Loucy (cell line): ENCODE results near the gene IGSF9B.

Experiments used
- H2AFZ ChIP-seq: fragments of 200-600 bp; sonication (generic); 2 replicates; pipeline ENCODE4 v1.6.0; 2016; ENCODE audit warnings: antibody characterized with exemption, mild to moderate bottlenecking, low read length, moderate library complexity
- H3F3A ChIP-seq: fragments of 200-600 bp; 2 replicates; pipeline ENCODE4 v1.6.0; 2016; ENCODE audit warnings: antibody characterized with exemption, low read depth, mild to moderate bottlenecking
- H3K27me3 ChIP-seq: fragments of 200-600 bp; sonication (generic); 2 replicates; pipeline ENCODE4 v1.6.1; 2014; ENCODE audit warnings: low read length, mild to moderate bottlenecking; ENCODE audit not compliant: insufficient read depth, poor library complexity, severe bottlenecking
- H3K36me3 ChIP-seq: fragments of 200-600 bp; sonication (generic); 2 replicates; pipeline ENCODE4 v1.6.1; 2016; ENCODE audit warnings: low read length; ENCODE audit not compliant: insufficient read depth
- H3K4me1 ChIP-seq: fragments of 200-600 bp; sonication (generic); 2 replicates; pipeline ENCODE4 v1.5.1; 2014; ENCODE audit warnings: low read length, mild to moderate bottlenecking; ENCODE audit not compliant: insufficient read depth, poor library complexity, severe bottlenecking
- H3K4me2 ChIP-seq: fragments of 200-600 bp; sonication (generic); 2 replicates; pipeline ENCODE4 v1.6.0; 2014; ENCODE audit warnings: antibody characterized with exemption, low read length, low read depth, mild to moderate bottlenecking; ENCODE audit not compliant: poor library complexity, severe bottlenecking
- H3K4me3 ChIP-seq: fragments of 200-600 bp; sonication (generic); 2 replicates; pipeline ENCODE4 v1.5.1; 2014; ENCODE audit warnings: low read length, mild to moderate bottlenecking, mixed read lengths; ENCODE audit not compliant: poor library complexity, severe bottlenecking
- H3K79me2 ChIP-seq: fragments of 200-600 bp; sonication (generic); 2 replicates; pipeline ENCODE4 v1.6.1; 2014; ENCODE audit warnings: low read length; ENCODE audit not compliant: insufficient read depth
- H3K9ac ChIP-seq: fragments of 200-600 bp; sonication (generic); 2 replicates; pipeline ENCODE4 v1.6.0; 2014; ENCODE audit warnings: mild to moderate bottlenecking, low read depth, low read length, moderate library complexity; ENCODE audit not compliant: poor library complexity, severe bottlenecking
- H3K9me2 ChIP-seq: fragments of 200-600 bp; sonication (generic); replicated peaks from 2 replicates; pipeline ENCODE4 v1.6.1; 2016; ENCODE audit warnings: low read depth, low read length, mixed read lengths
- H3K9me3 ChIP-seq: fragments of 200-600 bp; sonication (generic); 2 replicates; pipeline ENCODE4 v1.6.1; 2014; ENCODE audit warnings: mild to moderate bottlenecking, antibody characterized with exemption, low read length, low read depth; ENCODE audit not compliant: insufficient read depth
- H4K20me1 ChIP-seq: fragments of 200-600 bp; sonication (generic); 2 replicates; pipeline ENCODE4 v1.6.0; 2014; ENCODE audit warnings: antibody characterized with exemption, low read length, mild to moderate bottlenecking; ENCODE audit not compliant: insufficient read depth, poor library complexity, severe bottlenecking
- EZH2phosphoT487 ChIP-seq: fragments of 200-600 bp; IDR thresholded peaks from 2 replicates; pipeline ENCODE4 v1.6.1; 2018; ENCODE audit warnings: antibody characterized with exemption, mild to moderate bottlenecking, moderate library complexity, borderline replicate concordance
- TF ChIP-seq, protein P1 (sequence below): fragments of 200-600 bp; sonication (generic); conservative IDR thresholded peaks from 2 replicates; pipeline ENCODE4 v1.5.1; 2014; ENCODE audit warnings: mild to moderate bottlenecking, antibody characterized with exemption, low read length

Gene IGSF9B

DNA sequence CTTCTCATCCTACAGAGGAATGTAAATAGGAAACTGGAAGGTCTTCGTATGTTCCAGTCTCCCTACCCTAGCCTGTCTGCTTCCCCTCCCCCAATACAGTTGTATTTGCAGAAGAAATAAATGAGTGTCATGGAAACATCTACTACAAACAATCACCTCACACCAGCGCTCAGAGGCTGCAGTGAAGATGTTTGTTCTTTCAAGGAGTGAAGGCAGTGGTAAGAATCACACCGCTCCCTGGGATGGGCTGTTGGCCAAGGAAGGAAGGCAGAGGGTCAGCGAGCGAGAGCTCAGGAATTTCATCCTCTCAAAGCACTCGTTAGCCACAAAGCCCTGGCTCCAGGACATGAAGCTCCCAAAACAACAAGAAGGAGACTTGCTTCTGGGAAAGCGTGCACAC lies 1.1 kb upstream of the IGSF9B start:
- Histone ChIP-seq H2AFZ (no peak overlapping the region), H3F3A (no peaks in the 10 kb centered on the region), H3K4me3 (no peak overlapping the region), H3K36me3 (no peaks in the 10 kb centered on the region), H3K4me2 (no peak overlapping the region), H3K9me2 (no peaks in the 10 kb centered on the region), H3K4me1 (no peaks in the 10 kb centered on the region), H3K79me2 (no peaks in the 10 kb centered on the region), H3K9ac (no peak overlapping the region), H3K27me3 (no peaks in the 10 kb centered on the region), H3K9me3 (no peaks in the 10 kb centered on the region), H4K20me1 (no peaks in the 10 kb centered on the region)
- TF ChIP-seq, protein P1, sequence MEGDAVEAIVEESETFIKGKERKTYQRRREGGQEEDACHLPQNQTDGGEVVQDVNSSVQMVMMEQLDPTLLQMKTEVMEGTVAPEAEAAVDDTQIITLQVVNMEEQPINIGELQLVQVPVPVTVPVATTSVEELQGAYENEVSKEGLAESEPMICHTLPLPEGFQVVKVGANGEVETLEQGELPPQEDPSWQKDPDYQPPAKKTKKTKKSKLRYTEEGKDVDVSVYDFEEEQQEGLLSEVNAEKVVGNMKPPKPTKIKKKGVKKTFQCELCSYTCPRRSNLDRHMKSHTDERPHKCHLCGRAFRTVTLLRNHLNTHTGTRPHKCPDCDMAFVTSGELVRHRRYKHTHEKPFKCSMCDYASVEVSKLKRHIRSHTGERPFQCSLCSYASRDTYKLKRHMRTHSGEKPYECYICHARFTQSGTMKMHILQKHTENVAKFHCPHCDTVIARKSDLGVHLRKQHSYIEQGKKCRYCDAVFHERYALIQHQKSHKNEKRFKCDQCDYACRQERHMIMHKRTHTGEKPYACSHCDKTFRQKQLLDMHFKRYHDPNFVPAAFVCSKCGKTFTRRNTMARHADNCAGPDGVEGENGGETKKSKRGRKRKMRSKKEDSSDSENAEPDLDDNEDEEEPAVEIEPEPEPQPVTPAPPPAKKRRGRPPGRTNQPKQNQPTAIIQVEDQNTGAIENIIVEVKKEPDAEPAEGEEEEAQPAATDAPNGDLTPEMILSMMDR, result no peak
- no peak for TF ChIP-seq EZH2phosphoT487

DNA sequence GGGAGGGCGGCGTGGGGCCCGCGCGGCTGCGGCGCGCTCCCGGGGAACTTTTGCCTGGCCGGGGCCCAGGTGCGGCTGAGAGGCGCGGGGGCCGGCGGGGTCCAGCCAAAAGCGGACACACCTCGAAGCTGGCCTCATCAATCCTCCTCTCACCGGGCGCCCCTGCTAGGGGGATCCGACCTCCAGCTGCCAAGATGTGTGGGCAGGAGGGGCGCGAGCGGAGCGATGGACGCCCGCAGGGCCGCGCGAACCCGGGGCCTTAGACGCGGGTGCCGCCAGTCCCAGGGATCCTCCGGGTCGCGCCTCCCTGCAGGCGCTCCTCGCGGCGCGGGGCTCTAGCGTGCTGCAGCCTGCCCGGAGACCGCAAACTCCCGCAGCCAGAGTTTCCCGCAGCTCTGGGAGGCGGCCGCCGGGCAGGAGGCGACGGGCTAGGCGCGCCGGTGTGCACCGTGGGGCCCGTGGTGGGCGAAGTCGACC lies 785 bp downstream of the IGSF9B start:
- Histone ChIP-seq H2AFZ (no peak overlapping the region), H3F3A (no peaks in the 10 kb centered on the region), H3K9ac (no peak overlapping the region), H3K79me2 (no peaks in the 10 kb centered on the region), H3K36me3 (no peaks in the 10 kb centered on the region), H3K4me1 (no peaks in the 10 kb centered on the region), H3K9me3 (no peaks in the 10 kb centered on the region), H3K9me2 (no peaks in the 10 kb centered on the region), H3K4me3 (no peak overlapping the region), H4K20me1 (no peaks in the 10 kb centered on the region), H3K4me2 (no peak overlapping the region), H3K27me3 (no peaks in the 10 kb centered on the region)
- TF ChIP-seq EZH2phosphoT487, result no peak
- TF ChIP-seq, protein P1, result no peak

DNA sequence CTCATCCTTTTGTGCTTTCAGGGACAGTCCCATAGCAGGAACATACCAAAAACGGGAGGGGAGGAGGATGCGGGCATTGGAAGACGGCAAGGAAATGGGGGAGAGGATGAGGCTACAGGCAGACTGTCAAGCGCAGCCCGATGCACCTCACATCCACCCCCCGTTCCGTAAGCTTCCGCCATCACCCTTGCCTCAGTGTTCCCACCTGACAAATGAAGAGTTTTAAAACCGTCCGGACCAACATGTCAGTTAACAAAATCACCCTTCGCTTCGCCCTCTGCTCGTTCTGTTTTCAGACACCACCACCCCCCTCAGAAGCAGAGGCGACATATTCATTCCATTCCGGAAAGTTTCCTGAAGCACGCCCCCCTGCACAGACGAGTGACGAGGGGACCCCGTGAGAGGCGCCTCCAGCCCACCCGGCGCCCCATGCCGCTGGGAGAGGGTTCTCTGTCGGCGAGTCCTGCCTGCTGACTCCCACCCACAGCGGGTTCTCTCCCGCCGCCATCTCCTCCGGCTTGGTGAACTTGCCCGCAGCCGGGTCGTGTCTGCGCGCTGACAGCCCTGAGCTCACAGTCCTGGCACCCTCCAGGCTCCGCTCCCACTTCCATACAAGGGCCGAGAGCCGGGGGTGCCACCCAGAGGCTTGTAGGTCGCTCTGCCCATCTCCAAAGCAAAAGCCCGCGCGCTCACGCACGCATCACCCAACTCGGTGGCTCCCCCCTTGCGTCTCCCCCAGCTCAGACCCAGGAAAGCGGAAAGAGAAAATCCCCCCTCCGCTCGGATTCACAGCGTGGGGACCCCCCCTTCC lies 1.5 kb downstream of the IGSF9B start:
- H3K36me3 ChIP-seq, result no peaks in the 10 kb centered on the region
- no peak overlapping the region for H3K4me3 ChIP-seq
- H3F3A ChIP-seq, result no peaks in the 10 kb centered on the region
- H3K9me2 ChIP-seq, result no peaks in the 10 kb centered on the region
- H3K27me3 ChIP-seq, result no peaks in the 10 kb centered on the region
- TF ChIP-seq, protein P1, result no peak
- no peak for TF ChIP-seq EZH2phosphoT487
- no peak overlapping the region for H2AFZ ChIP-seq
- no peaks in the 10 kb centered on the region for H3K9me3 ChIP-seq
- H3K9ac ChIP-seq, result no peak overlapping the region
- H3K4me1 ChIP-seq, result no peaks in the 10 kb centered on the region
- H3K79me2 ChIP-seq, result no peaks in the 10 kb centered on the region
- H4K20me1 ChIP-seq, result no peaks in the 10 kb centered on the region
- no peak overlapping the region for H3K4me2 ChIP-seq
